H1 (cell line): Measurements from ENCODE around the gene WDR27. TPM values are rescaled to one million over a fixed set of nuclear protein-coding genes. Genes with fewer than 3 reads are reported as not detected.
"Not testable (repeated sequence)": the region's sequence is repeated elsewhere in the genome, so short reads cannot be mapped to it uniquely, and the experiment has no call there.

Source experiments
- CTCF ChIA-PET: fragments of 300-600 bp; sonication (Branson Sonifier 250); formaldehyde crosslinking; loops from one replicate; lab custom pipeline; 2021; ENCODE audit not compliant: partially characterized antibody; lab: Charles Lee
- POLR2A ChIA-PET: fragments of 300-600 bp; sonication (Branson Sonifier 250); formaldehyde crosslinking; loops from one replicate; lab custom pipeline; 2021; ENCODE audit warnings: inconsistent platforms; ENCODE audit not compliant: partially characterized antibody; lab: Charles Lee
- DNase-seq, 2 experiments: peaks; one replicate each; pipeline versions ENCODE4 v3.0.0 to v3.0.0-alpha.2; 2010 to 2022; ENCODE audit warnings: low spot score in 2 of 2, low read depth in 1 of 2, mixed read lengths in 1 of 2
- FAIRE-seq: peaks from 2 replicates; lab custom pipeline; 2011; peaks lifted over from hg19 to GRCh38; lab: Jason Lieb, UNC
- H2AFZ ChIP-seq: 2 replicates; pipeline ENCODE4 v1.8.1; 2012; ENCODE audit warnings: low read length, inconsistent platforms
- H2AK5ac ChIP-seq: 2 replicates; pipeline ENCODE4 v1.6.1; 2013; ENCODE audit warnings: low read depth, low read length
- H2BK120ac ChIP-seq: replicated peaks from 2 replicates; pipeline ENCODE3; 2013; ENCODE audit warnings: low read depth, low read length, inconsistent platforms
- H2BK12ac ChIP-seq: 2 replicates; pipeline ENCODE4 v1.6.1; 2013; ENCODE audit warnings: low read depth, low read length
- H2BK15ac ChIP-seq: 2 replicates; pipeline ENCODE4 v1.6.1; 2013; ENCODE audit warnings: low read length
- H2BK20ac ChIP-seq: 2 replicates; pipeline ENCODE4 v1.6.1; 2013; ENCODE audit warnings: low read length
- H2BK5ac ChIP-seq: 2 replicates; pipeline ENCODE4 v1.6.1; 2013; ENCODE audit warnings: low read depth, low read length
- H3K14ac ChIP-seq: 2 replicates; pipeline ENCODE4 v1.6.1; 2013; ENCODE audit warnings: inconsistent platforms; ENCODE audit not compliant: insufficient read length
- H3K18ac ChIP-seq: 2 replicates; pipeline ENCODE4 v1.6.1; 2013; ENCODE audit warnings: low read length; ENCODE audit errors: extremely low read depth
- H3K23ac ChIP-seq: 2 replicates; pipeline ENCODE4 v1.6.1; 2013; ENCODE audit warnings: inconsistent platforms; ENCODE audit not compliant: insufficient read length
- H3K23me2 ChIP-seq: 2 replicates; pipeline ENCODE4 v1.6.1; 2013; ENCODE audit warnings: low read depth, low read length
- H3K27ac ChIP-seq: 2 replicates; pipeline ENCODE4 v1.6.1; 2011; ENCODE audit warnings: low read depth, low read length, inconsistent platforms
- H3K27me3 ChIP-seq, 4 experiments: replicated peaks in 1 of 4; 1 replicate in 1 of 4; 2 replicates in 3 of 4; pipeline versions ENCODE4 v1.6.1 to v1.8.1; 2011 to 2013; ENCODE audit warnings: low read length in 3 of 4, mild to moderate bottlenecking in 3 of 4, inconsistent platforms in 2 of 4, mixed read lengths in 2 of 4, moderate library complexity in 1 of 4; ENCODE audit not compliant: control insufficient read depth in 3 of 4, insufficient read depth in 3 of 4; ENCODE audit errors: extremely low read depth in 1 of 4
- H3K36me3 ChIP-seq, 4 experiments: 2 replicates each; pipeline versions ENCODE4 v1.6.1 to v1.8.1; 2011 to 2013; ENCODE audit warnings: mild to moderate bottlenecking in 4 of 4, low read length in 3 of 4, moderate library complexity in 2 of 4, control low read depth in 1 of 4, inconsistent platforms in 1 of 4; ENCODE audit not compliant: insufficient read depth in 4 of 4, control insufficient read depth in 2 of 4
- H3K4ac ChIP-seq: replicated peaks from 2 replicates; pipeline ENCODE3; 2013; ENCODE audit warnings: low read length, low read depth, mixed read lengths, inconsistent platforms; ENCODE audit not compliant: insufficient read length
- H3K4me1 ChIP-seq, 4 experiments: replicated peaks in 1 of 4; 1 replicate in 1 of 4; 2 replicates in 3 of 4; pipeline versions ENCODE4 v1.6.1 to v1.8.1; 2011 to 2013; ENCODE audit warnings: low read length in 3 of 4, inconsistent platforms in 2 of 4, mixed read lengths in 1 of 4; ENCODE audit not compliant: insufficient read depth in 4 of 4, control insufficient read depth in 3 of 4
- H3K4me2 ChIP-seq, 2 experiments: 2 replicates each; pipeline versions ENCODE4 v1.6.1 to v1.8.1; 2011 to 2013; ENCODE audit warnings: low read depth in 2 of 2, low read length in 2 of 2, control low read depth in 1 of 2, inconsistent platforms in 1 of 2, mild to moderate bottlenecking in 1 of 2; ENCODE audit not compliant: insufficient read depth in 1 of 2
- H3K4me3 ChIP-seq, 4 experiments: fragments of 200-600, 300-600 bp in 1 of 4; sonication (generic), shearing (Covaris generic), sonication (Bioruptor Twin) in 1 of 4; 2 replicates each; pipeline versions ENCODE4 v1.5.1 to v1.8.1; 2011 to 2016; ENCODE audit warnings: low read length in 4 of 4, low read depth in 3 of 4, control low read depth in 2 of 4, inconsistent platforms in 2 of 4, mild to moderate bottlenecking in 2 of 4, mixed read lengths in 1 of 4, moderate library complexity in 1 of 4; ENCODE audit not compliant: insufficient read depth in 2 of 4; ENCODE audit errors: extremely low read depth in 1 of 4
- H3K56ac ChIP-seq: replicated peaks from 2 replicates; pipeline ENCODE3; 2013; ENCODE audit warnings: low read depth, mild to moderate bottlenecking, mixed read lengths, low read length, inconsistent platforms; ENCODE audit not compliant: insufficient read length
- H3K79me1 ChIP-seq: 2 replicates; pipeline ENCODE4 v1.6.1; 2013; ENCODE audit warnings: low read depth, low read length, control low read depth
- H3K79me2 ChIP-seq, 2 experiments: 2 replicates each; pipeline versions ENCODE4 v1.6.1 to v1.8.1; 2012 to 2013; ENCODE audit warnings: low read length in 2 of 2, mild to moderate bottlenecking in 2 of 2, inconsistent platforms in 1 of 2; ENCODE audit not compliant: insufficient read depth in 2 of 2, control insufficient read depth in 1 of 2
- H3K9ac ChIP-seq, 4 experiments: replicated peaks in 1 of 4; 1 replicate in 1 of 4; 2 replicates in 3 of 4; pipeline versions ENCODE4 v1.6.1 to v1.8.1; 2011 to 2013; ENCODE audit warnings: low read depth in 3 of 4, low read length in 3 of 4, control low read depth in 2 of 4, mild to moderate bottlenecking in 2 of 4, moderate library complexity in 2 of 4, inconsistent platforms in 1 of 4; ENCODE audit errors: extremely low read depth in 1 of 4
- H3K9me3 ChIP-seq, 2 experiments: 2 replicates each; pipeline versions ENCODE4 v1.6.1 to v1.8.1; 2012 to 2013; ENCODE audit warnings: mild to moderate bottlenecking in 2 of 2, moderate library complexity in 2 of 2, control low read depth in 1 of 2, inconsistent platforms in 1 of 2, low read depth in 1 of 2, low read length in 1 of 2, mixed read lengths in 1 of 2; ENCODE audit not compliant: insufficient read depth in 2 of 2
- H4K20me1 ChIP-seq, 2 experiments: replicated peaks in 1 of 2; 2 replicates each; pipeline versions ENCODE3 to v1.8.1; 2011 to 2013; ENCODE audit warnings: inconsistent platforms in 2 of 2, low read length in 2 of 2, mild to moderate bottlenecking in 1 of 2; ENCODE audit not compliant: insufficient read depth in 2 of 2, control insufficient read depth in 1 of 2
- H4K5ac ChIP-seq: 2 replicates; pipeline ENCODE4 v1.6.1; 2013; ENCODE audit warnings: low read length, low read depth, mixed read lengths, inconsistent platforms; ENCODE audit not compliant: insufficient read length
- H4K8ac ChIP-seq: 2 replicates; pipeline ENCODE4 v1.8.0; 2013; ENCODE audit warnings: mild to moderate bottlenecking, moderate library complexity, low read length, inconsistent platforms; ENCODE audit not compliant: insufficient read depth; ENCODE audit errors: extremely low read depth
- H4K91ac ChIP-seq: replicated peaks from 2 replicates; pipeline ENCODE3; 2013; ENCODE audit warnings: low read length, mixed read lengths, inconsistent platforms; ENCODE audit not compliant: insufficient read length
- polyA plus RNA-seq, 7 experiments: library from polyadenylated mRNA; depleted of rRNA in 3 of 7; stranded (reverse) in 5 of 7; unstranded in 2 of 7; fragments of >200 nt in 5 of 7; fragments of 200-250 nt in 2 of 7; gene quantifications; 1 replicate in 5 of 7; 2 replicates in 1 of 7; 4 replicates in 1 of 7; pipeline versions ENCODE4 v1.2.1 to v1.2.3, GENCODE V29; 2011 to 2013; ENCODE audit warnings: missing spikeins in 2 of 7, mixed read lengths in 2 of 7
- total RNA-seq: library from RNA; stranded (reverse); fragmentation: NEBNext Ultra II Directional; extraction: Animal tissue kit (Norgen Biotek cat#: 25700); gene quantifications from 2 replicates; pipeline ENCODE4 v1.2.1, GENCODE V29; 2021

WDR27 gene
- total and polyA plus RNA-seq, 2 of the 8 experiments (the other 6 are each of a cell fraction or from before 2014, with no cell fraction given) = 53.6 to 68.6 TPM

DNA sequence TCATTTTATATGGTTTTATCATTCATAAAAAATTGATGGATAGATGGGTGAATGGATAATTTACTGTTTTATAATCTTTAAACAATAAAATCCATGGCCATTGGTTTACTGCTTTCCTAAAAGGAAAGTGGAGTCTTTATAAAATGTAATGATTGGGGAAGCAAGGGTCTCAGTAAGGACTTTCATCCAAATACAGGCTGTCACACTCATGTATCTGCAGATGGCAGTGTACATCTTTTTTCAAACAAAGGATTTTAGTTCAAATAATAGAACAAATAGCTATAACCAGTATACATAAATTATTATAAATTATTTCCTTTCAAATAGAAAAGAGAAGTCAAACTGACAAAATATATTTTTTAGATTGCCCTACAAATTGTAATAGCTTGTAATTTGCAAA, 190.0 kb downstream of the WDR27 start:
- CTCF ChIA-PET, POLR2A ChIA-PET: not testable (repeated sequence)

More for the DNA sequence above, 190.0 kb downstream of the WDR27 start:
- H4K5ac ChIP-seq, H3K36me3 ChIP-seq, H3K4ac ChIP-seq, FAIRE-seq, H3K23me2 ChIP-seq, H2BK120ac ChIP-seq, H3K4me2 ChIP-seq, H2BK20ac ChIP-seq, H3K4me3 ChIP-seq, H4K8ac ChIP-seq, H3K18ac ChIP-seq, H2AK5ac ChIP-seq, H3K56ac ChIP-seq, H4K20me1 ChIP-seq, H3K27me3 ChIP-seq, H3K4me1 ChIP-seq, DNase-seq, H2BK5ac ChIP-seq, H2AFZ ChIP-seq, H4K91ac ChIP-seq, H3K14ac ChIP-seq, H3K79me1 ChIP-seq, H2BK12ac ChIP-seq, H3K9me3 ChIP-seq, H3K79me2 ChIP-seq, H3K23ac ChIP-seq, H3K27ac ChIP-seq, H3K9ac ChIP-seq, H2BK15ac ChIP-seq: not testable (repeated sequence)
